ENCODE results near the gene EPHB1.
"Not testable (repeated sequence)": the region's sequence is repeated elsewhere in the genome, so short reads cannot be mapped to it uniquely, and the experiment has no call there.

EPHB1 gene

DNA sequence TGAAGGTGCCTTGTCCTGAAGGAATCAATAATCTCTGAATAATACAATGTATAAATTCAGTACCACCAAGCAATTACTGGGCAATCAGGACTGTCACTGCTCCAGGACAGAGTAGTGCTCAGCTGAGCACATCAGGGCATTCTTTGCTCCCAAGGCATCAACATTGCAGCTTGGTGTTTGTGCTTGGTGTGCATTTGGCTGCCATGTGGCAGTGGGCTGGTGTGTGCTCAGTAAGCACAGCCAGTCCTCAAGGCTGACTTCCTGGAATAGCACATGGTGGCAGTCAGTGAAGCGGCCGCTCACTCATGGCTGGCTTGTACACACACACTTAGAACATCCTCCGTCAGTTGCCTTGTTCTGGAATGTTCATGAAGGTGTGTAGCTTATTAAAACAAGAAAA lies 217.0 kb downstream of the EPHB1 start:
- DNase-seq = no peak

DNA sequence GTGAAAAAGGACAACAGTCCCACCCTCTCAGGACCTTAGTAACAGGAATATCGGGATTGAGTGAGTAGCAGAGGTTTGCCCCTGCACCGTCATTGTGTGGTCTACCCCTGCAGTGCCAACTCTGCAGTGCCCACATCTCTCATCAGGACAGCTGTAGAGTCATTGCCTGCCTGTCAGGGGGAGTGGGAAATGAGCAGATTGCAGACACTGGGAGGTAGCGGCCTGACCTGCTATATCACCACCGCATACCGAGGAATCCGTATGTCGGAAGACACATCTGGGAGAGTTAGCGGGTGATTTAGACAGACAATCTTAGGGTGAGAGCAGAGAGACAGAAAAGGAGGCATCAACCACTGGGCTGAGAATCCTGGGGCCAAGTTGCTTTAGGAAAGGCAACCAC lies 218.1 kb downstream of the EPHB1 start:
- DNase-seq = no peak

- DNase-seq = no peak
Observed at GRCh38 chr3:135014566-135014965, 219.5 kb downstream of the EPHB1 start.

DNA sequence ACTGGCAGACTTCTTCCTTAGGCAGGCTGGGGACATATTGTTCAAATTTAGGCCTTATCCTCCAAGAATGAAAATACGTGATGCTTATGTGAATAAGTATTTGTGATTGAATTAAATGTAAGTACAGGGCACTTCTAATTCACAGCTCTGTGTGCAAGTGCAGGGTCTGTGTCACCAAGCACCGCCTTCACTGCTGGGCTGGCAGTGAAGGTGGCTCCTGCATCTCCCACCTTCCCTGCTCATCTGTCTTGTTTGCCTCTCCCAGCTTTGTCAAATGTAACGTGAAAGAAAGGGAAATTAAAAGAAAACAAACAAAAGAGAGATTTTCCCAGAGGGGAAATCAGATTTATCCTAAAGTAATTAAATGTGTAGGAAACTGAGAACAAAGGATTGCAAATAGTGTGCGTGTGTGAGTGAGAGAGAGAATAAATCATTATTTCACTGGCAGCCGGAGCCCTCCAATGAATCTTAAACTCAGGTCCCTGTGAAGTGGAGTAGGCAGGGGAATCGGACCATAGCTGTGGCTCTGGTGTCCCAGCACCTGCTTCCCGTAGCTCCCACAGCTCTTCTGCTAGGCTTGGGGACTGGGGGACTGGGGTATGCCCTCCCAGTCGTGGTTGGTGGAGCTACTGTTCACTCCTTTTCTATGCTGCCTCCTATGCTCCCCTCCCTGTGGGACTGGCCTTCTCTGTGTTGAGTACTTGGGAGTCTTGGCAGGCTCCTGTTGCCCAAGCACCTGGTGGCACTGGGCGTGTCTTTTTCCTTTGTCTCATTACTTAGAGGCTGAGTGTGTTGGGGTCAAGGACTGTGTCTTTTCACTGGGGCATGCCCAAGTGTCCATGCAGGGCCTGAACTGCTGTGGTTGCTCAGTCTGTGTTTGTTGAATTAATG lies 222.2 kb downstream of the EPHB1 start:
- DNase-seq = no peak

- no peak for DNase-seq
Observed at GRCh38 chr3:135018149-135018923, 223.3 kb downstream of the EPHB1 start.

- no peak for DNase-seq
Observed at GRCh38 chr3:135020181-135020580, 225.1 kb downstream of the EPHB1 start.

DNA sequence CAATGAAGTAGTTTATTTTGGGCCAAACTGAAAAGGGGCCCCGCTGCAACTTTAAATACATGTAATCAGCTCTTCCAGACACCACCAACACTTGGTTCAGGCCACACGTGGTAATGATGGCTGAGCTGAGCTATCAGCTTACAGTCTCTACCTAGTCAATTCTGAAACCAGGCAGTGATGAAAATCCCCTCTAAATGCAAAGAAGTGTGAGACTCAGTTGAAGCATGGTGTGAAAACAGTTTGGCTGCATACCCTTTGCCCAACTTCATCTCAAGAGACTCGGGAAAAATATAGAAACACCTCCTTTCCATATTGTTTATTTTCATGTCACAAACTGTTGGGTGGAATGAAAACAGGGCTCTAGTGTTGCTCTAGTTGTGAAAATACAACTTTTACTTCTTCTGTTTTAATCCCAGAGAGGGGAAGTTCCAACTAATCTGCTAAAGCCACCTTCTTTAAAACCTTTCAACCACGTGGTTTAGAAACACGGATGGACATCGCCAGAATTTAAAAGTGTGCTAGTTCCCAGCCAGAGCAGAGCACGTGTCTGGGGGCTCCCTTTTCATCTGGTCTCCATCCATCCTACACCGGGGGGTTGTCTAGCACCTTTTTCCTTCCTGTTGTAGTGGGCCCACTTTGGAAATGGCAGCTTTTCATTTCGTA lies 229.1 kb downstream of the EPHB1 start:
- no peak for DNase-seq

DNA sequence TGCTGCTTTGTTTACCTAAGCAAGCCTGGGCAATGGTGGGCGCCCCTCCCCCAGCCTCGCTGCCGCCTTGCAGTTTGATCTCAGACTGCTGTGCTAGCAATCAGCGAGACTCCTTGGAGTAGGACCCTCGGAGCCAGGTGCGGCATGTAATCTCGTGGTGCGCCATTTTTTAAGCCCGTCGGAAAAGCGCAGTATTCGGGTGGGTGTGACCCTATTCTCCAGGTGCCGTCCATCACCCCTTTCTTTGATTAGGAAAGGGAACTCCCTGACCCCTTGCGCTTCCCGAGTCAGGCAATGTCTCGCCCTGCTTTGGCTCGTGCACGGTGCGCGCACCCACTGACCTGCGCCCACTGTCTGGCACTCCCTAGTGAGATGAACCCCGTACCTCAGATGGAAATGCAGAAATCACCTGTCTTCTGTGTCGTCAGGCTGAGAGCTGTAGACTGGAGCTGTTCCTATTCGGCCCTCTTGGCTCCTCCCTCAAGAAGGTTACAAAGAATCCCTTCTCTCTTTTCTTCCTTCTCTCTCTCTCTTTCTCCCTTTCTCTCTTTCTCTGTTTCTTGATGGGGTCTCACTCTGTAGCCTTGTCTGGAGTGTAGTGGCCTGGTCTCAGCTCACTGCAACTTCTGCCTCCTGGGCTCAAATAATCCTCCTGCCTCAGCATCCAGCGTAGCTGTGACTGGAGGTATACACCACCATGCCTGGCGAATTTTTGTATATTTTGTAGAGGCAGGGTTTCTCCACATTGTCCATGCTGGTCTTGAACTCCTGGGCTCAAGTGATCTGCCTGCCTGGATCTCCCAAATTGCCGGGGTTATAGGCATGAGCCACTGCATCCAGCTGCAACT lies 235.9 kb downstream of the EPHB1 start:
- not testable (repeated sequence) for DNase-seq

GRCh38 chr3:135033737-135034136 lies 238.7 kb downstream of the EPHB1 start:
- no peak for DNase-seq

DNA sequence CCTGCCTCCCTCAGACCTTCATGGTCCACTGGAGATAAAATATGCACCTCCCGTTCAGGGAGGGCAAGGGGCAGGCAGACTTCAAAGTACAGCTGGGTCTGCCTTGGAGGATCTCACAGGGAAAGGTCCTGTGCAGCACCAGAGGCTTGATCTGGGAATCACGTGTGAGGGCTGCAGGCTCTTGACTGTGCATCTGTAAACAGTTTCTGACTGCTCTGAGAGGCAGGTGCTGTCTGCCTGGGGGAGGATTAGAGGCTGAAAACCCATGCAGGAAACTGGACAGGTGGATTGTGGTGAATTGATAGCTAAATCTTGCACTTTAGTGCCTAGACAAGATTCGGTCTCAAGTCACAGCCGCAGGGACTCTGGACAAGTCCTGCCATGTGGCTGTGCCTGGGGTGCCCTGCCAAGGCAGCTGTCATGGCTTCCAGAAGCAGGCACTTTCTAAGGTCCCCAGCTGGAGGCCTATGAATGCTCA lies 239.3 kb downstream of the EPHB1 start:
- DNase-seq = no peak

DNA sequence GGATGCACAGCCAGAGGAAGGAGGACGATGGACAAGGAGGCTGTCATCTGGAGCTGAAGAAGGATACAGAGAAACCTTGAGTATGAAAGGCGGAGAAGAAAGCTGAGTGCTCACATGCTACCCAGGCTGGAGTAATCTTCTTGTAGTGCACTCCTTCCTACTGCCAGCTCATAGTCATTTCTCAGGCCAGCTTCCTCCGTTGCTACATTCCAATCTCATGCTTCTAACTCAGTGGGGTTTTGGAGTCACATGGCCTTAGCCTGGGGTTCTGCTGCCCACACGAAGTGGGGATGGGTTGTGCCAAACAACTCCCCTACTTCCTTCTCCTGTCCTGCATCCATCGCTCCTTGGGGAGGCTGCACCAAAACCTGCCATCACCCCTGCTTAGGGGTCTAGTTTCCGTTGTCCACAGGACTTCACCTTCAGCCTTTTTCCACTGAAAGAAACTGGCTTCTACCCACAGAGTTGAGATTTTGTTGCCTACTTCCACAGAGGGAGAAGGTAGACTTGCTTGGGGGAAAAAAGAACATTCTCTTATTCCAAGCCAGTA lies 239.9 kb downstream of the EPHB1 start:
- DNase-seq = no peak

- DNase-seq = no peak
Observed at GRCh38 chr3:135038186-135038585, 243.1 kb downstream of the EPHB1 start.

- DNase-seq = not testable (repeated sequence)
Observed at GRCh38 chr3:135039536-135039935, 244.5 kb downstream of the EPHB1 start.

DNA sequence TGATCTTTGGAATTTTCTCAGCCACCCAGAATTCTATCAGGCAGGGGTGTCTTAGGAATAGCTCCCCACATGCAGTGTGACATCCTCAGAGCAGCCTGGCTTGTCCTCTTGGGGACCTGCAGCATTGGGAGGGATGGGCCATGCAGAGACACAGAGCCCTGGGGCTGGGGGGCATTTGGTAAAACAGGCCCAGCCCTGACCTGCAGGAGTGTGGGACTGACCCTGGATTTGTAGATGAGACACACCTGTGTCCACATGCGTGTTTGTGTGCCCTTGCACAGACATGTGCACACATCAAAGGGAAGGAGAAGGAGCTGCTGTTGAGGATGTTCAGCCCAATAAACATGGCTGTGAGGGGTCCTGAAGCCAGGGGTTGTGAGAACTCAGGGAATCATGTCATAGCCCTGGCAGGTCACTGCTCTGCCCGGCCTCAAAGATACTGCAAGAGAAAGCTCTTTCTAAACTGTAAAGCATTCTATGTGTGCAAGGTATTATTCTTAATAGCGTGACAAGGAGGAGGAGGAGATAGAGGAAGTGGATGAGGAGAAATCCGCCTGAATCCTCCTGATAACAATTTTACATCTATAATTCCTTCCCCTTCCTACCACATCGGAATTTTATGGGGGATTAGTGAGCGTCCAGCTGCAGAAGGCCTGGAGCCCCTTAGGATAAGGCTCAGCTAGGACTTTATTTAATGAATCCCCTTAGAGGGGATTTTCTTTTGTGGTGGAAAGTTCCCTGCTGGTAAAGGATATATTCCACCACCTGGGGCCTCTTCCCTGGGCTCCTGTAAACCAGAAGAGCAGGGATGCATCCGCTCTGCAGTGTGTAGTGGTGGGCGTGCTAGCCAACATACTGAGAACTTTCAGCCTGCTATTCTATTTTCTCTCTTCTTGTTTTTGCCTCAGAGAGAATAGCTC lies 245.5 kb downstream of the EPHB1 start:
- DNase-seq = no peak

DNA sequence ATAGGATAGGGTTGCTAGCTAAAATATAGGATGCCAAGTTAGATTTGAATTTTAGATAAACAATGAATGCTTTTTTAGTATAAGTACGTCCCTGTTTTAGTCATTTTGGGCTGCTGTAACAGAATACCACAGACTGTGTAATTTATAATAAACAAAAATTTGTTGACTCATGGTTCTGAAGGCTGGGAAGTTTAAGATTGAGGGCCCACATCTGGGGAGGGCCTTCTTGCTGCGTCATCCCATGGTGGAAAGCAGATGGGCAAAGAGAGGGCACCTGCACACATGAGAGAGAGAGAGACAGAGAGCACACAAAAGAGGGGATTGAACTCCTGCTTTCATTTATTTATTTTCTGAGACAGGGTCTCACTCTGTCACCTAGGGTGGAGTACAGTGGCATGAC lies 246.5 kb downstream of the EPHB1 start:
- no peak for DNase-seq

DNA sequence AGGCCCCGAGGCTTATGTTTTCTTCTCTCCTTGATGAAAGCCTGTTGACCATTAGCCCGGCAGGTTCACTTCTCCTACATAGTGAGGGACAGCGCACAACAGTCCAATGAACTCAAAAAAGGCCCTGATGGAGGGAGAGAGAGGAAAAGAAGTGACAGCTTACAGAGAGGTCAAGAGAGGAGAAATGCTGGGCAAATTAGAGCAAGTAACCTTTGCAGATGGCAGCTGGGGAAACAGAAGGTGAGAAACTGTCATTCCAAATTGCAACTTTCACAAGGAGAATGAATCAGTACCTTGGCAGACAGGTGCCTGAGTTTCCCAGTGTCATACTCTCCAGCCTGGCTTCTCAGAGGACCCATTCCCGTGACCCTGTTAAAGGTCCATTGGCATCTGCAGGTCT lies 252.0 kb downstream of the EPHB1 start:
- peak in 1 of 2 experiments; percentile 22 for DNase-seq

DNA sequence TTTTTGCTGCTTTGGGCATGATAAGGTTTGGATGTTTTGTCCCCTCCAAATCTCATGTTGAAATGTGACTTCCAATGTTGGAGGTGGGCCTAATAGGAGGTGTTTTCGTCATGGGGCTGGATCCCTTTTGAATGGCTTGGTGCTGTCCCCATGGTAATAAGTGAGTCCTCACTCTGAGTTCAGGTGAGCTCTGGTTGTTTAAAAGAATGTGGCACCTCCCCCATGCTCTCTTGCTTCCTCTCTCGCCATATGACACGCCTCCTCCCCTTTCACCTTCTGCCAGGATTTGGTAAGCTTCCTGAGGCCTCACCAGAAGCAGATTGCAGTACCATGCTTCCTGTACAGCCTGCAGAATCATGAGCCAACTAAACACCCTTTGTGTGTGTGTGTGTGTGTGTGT lies 255.5 kb downstream of the EPHB1 start:
- no peak for DNase-seq

DNA sequence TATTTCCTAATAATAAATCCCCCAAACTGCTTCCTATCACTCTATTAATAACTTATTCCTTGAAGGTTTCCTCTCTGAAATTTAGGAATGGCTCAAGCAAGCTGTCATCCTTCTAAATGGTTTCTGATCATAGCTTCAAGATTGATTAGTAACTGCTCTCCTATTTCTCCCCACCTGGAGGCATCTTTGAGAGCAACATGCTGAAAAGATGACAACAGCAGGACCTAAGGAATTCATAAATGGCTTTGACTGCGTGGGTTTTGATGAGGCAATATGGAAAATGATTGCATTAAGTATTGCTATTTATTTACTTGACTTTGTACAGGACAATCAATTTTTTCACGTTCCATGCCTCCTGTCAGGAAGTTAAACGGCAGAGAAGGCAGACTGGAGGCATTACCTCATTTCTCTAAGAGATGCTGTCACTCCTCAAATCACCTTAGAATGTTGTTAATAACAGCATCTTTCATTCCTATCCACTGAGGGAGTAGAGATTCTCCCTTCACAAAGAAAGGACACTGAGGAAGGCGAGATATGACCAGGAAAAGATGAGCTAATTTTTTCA lies 256.4 kb downstream of the EPHB1 start:
- no peak for DNase-seq

GRCh38 chr3:135055449-135055848 lies 260.4 kb downstream of the EPHB1 start:
- DNase-seq = no peak

DNA sequence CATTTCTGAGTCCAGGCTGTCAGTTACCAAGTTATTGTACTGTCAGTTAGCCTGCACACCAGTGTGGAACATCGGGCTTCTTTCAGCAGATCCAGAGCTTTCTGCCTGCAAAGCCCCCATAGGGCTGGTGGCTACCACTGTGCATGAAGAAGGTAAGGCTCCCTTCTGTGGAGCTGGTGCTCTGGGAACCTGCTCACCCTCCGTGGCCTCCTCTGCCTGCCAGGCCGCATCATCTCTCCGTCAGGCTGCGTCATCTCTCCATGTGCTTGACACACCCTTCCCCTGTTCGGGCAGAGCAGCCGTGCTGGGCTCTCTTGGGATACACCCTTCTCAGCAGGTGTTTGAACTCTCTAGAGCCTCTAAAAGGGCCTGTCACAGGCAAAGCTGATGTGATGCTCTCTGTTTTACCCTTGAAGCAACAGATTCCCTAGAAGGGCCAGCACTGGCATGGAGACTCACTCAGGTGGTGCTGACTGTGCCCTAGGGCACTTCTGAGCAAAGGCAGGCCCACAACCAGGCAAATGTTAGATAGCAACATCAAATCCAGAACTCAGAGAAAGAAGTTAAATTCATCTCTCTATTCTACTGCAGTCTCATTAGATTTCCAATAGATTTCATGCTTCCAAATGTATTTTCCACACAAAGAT lies 261.1 kb downstream of the EPHB1 start:
- DNase-seq = no peak

Measured in cerebellar nuclear complex (tissue), 1 donor.